ENCODE measurements around the gene CPPED1. TPM values are rescaled to one million over a fixed set of nuclear protein-coding genes. Genes with fewer than 3 reads are reported as not detected.

The CPPED1 gene
- total and polyA plus RNA-seq, 2 experiments from 2014 or later: 6.2 to 7.3 TPM

DNA sequence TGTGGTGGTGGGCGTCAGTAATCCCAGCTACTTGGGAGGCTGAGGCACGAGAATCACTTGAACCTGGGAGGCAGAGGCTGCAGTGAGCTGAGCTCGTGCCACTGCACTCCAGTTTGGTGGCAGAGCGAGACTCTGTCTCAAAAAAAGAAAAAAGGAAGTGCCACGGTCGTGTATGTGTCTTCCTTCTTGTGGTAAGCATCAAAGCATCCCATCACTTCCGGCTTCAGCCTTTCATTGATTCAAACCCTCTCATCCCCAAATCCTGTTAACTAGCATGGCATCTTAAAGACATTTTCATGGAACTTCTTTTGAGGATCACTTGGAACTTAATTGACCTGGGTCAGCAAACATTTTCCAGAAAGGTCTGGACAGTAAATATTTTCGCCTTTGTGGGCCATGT, 126.2 kb downstream of the CPPED1 start:
- H3K27me3 Mint-ChIP-seq (ENCODE audit: insufficient read depth, low read depth, poor library complexity): peaks cover 4% of the 10 kb centered on the region
- peaks cover 10% of the 10 kb centered on the region; the same call in 2 of the 3 replicates for H3K9me3 Mint-ChIP-seq
- Histone ChIP-seq H3K27ac (ENCODE audit: low read depth) (no peak overlapping the region), H3K4me1 (ENCODE audit: insufficient read depth) (peaks cover 7% of the 10 kb centered on the region; the same call in 1 of the 2 replicates), H3K36me3 (ENCODE audit: insufficient read depth) (no peaks in the 10 kb centered on the region), H3K79me2 (replicated peaks; ENCODE audit: insufficient read depth) (no peaks in the 10 kb centered on the region), H3F3A (replicated peaks; ENCODE audit: low read depth) (no peaks in the 10 kb centered on the region), H3K27me3 (ENCODE audit: insufficient read depth) (no peaks in the 10 kb centered on the region), H4K20me1 (replicated peaks; ENCODE audit: insufficient read depth) (no peaks in the 10 kb centered on the region), H3K4me3 (no peak overlapping the region), H3K9me2 (ENCODE audit: insufficient read depth) (no peaks in the 10 kb centered on the region), H3K4me2 (no peak overlapping the region), H2AFZ (no peak overlapping the region)
- H3K27ac Mint-ChIP-seq: no peak overlapping the region
- H3K36me3 Mint-ChIP-seq (ENCODE audit: low read depth): peaks cover 4% of the 10 kb centered on the region; the same call in 1 of the 3 replicates
- no peak for ATAC-seq
- TF ChIP-seq NANOG (IDR thresholded peaks at IDR 0.05; ENCODE audit: borderline replicate concordance) (no peak), JUNB (IDR thresholded peaks at IDR 0.05; ENCODE audit: unreplicated experiment) (no peak), POLR2AphosphoS5 (IDR thresholded peaks at IDR 0.05; ENCODE audit: low read depth) (no peak), ZNF114 (CRISPR knock-in tag; IDR thresholded peaks at IDR 0.05) (no peak), EZH2 (IDR thresholded peaks at IDR 0.05; ENCODE audit: low read depth, unreplicated experiment) (no peak), ZNF331 (CRISPR knock-in tag; IDR thresholded peaks at IDR 0.05; ENCODE audit: low read depth) (no peak), ZNF462 (CRISPR knock-in tag; IDR thresholded peaks at IDR 0.05) (no peak)
- TF ChIP-seq, protein P1, sequence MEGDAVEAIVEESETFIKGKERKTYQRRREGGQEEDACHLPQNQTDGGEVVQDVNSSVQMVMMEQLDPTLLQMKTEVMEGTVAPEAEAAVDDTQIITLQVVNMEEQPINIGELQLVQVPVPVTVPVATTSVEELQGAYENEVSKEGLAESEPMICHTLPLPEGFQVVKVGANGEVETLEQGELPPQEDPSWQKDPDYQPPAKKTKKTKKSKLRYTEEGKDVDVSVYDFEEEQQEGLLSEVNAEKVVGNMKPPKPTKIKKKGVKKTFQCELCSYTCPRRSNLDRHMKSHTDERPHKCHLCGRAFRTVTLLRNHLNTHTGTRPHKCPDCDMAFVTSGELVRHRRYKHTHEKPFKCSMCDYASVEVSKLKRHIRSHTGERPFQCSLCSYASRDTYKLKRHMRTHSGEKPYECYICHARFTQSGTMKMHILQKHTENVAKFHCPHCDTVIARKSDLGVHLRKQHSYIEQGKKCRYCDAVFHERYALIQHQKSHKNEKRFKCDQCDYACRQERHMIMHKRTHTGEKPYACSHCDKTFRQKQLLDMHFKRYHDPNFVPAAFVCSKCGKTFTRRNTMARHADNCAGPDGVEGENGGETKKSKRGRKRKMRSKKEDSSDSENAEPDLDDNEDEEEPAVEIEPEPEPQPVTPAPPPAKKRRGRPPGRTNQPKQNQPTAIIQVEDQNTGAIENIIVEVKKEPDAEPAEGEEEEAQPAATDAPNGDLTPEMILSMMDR (conservative IDR thresholded peaks at IDR 0.05; ENCODE audit: low read depth in 2 of 2): no peak
- TF ChIP-seq, protein P2, sequence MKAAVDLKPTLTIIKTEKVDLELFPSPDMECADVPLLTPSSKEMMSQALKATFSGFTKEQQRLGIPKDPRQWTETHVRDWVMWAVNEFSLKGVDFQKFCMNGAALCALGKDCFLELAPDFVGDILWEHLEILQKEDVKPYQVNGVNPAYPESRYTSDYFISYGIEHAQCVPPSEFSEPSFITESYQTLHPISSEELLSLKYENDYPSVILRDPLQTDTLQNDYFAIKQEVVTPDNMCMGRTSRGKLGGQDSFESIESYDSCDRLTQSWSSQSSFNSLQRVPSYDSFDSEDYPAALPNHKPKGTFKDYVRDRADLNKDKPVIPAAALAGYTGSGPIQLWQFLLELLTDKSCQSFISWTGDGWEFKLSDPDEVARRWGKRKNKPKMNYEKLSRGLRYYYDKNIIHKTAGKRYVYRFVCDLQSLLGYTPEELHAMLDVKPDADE (IDR thresholded peaks at IDR 0.05): no peak
- TF ChIP-seq, protein P3, sequence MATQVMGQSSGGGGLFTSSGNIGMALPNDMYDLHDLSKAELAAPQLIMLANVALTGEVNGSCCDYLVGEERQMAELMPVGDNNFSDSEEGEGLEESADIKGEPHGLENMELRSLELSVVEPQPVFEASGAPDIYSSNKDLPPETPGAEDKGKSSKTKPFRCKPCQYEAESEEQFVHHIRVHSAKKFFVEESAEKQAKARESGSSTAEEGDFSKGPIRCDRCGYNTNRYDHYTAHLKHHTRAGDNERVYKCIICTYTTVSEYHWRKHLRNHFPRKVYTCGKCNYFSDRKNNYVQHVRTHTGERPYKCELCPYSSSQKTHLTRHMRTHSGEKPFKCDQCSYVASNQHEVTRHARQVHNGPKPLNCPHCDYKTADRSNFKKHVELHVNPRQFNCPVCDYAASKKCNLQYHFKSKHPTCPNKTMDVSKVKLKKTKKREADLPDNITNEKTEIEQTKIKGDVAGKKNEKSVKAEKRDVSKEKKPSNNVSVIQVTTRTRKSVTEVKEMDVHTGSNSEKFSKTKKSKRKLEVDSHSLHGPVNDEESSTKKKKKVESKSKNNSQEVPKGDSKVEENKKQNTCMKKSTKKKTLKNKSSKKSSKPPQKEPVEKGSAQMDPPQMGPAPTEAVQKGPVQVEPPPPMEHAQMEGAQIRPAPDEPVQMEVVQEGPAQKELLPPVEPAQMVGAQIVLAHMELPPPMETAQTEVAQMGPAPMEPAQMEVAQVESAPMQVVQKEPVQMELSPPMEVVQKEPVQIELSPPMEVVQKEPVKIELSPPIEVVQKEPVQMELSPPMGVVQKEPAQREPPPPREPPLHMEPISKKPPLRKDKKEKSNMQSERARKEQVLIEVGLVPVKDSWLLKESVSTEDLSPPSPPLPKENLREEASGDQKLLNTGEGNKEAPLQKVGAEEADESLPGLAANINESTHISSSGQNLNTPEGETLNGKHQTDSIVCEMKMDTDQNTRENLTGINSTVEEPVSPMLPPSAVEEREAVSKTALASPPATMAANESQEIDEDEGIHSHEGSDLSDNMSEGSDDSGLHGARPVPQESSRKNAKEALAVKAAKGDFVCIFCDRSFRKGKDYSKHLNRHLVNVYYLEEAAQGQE (IDR thresholded peaks at IDR 0.05; ENCODE audit: unreplicated experiment): no peak
- no peak for DNase-seq (ENCODE audit: low spot score)
- no peak overlapping the region for H3K4me3 Mint-ChIP-seq
- peaks cover 13% of the 10 kb centered on the region; the same call in 2 of the 3 replicates for H3K4me1 Mint-ChIP-seq

Data from GM23338 (cell line).